HG03066 (cell line): Measurements from ENCODE around the gene ZNF732.
A peak's percentile ranks its signal among the peaks of the same experiment; 100 is the strongest.
"Not testable (repeated sequence)": the region's sequence is repeated elsewhere in the genome, so short reads cannot be mapped to it uniquely, and the experiment has no call there.

ENCODE experiments used
- ATAC-seq: cut with Tn5 transposase; IDR thresholded peaks from one replicate; pipeline ENCODE4 v1.9.1; 2021; ENCODE audit warnings: low read depth; ENCODE audit not compliant: unreplicated experiment

The ZNF732 gene

DNA sequence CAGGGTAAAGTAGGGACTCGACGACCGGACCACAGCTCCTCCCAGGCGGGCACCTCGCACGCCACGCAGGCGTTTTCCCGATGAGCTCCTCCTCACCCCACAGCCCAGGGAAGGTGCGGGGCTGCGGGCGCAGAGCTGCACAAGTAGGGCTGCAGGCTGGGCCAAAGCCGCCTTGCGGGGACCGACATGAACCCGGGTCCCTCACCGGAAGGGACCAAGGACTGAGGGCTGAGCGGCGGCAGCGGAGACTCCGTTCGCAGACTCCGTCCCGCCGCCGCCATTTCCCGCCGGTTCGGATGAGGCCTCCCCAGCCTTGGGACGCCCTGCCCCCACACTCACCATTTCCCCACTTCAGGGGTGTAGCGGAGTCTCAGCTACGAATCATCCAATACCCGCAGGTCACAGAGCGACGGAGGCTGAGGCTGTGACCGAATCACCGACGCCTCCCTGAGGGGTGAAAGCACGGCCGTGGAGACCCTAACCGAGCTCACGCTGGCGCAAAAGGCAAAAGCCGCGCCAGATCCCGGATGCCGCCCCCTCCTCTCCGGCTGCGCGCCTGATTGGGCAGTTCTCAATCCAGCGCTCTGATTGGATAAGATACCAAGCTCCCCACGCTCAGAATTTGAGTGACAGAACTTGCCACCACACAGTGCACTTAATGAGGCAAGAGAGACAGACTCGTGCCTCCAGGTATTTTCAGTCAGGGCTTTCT lies at the start of gene ZNF732:
TSS of gene ZNF732 (minus strand) at position 506 of the 712 bp plus-strand sequence. CDS start at position 342, 164 bp downstream.
- no peak for ATAC-seq

DNA sequence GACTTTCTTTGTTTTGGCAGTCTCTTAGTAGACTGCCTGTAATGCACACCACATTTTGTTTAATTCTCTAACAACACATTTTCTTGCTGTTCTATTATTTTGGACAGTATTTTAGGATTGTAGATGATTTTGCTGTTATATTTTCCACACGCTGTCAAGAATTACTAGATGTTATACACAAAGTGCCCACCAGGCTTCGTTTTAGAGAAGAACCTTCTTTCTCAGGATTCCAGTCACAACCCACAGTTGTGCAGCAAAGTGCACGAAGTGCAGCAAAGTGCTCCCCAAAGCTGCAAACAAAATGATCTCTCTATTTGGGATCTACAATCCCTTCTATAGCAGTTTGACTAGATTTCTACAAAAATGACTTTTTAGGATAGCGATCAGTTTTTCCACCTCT lies 34.7 kb upstream of the ZNF732 start:
- no peak for ATAC-seq

DNA sequence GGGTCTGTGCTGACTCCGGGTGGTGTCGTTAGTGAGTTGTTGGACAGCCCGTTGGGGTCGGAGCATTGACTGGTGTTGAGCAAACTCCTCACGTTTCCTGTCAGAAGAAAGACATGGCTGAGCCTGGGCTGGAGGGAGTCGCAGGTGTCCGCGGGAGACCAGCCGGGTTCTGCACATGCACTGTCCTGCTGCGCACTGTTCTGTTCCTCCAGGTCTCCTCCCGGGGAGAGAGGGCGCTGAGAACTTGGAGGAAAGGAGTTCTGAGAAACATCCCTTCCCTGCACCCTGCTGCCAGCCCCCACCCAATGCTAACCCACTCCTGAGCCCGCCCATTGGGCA lies 33.5 kb upstream of the ZNF732 start:
- ATAC-seq, result no peak

DNA sequence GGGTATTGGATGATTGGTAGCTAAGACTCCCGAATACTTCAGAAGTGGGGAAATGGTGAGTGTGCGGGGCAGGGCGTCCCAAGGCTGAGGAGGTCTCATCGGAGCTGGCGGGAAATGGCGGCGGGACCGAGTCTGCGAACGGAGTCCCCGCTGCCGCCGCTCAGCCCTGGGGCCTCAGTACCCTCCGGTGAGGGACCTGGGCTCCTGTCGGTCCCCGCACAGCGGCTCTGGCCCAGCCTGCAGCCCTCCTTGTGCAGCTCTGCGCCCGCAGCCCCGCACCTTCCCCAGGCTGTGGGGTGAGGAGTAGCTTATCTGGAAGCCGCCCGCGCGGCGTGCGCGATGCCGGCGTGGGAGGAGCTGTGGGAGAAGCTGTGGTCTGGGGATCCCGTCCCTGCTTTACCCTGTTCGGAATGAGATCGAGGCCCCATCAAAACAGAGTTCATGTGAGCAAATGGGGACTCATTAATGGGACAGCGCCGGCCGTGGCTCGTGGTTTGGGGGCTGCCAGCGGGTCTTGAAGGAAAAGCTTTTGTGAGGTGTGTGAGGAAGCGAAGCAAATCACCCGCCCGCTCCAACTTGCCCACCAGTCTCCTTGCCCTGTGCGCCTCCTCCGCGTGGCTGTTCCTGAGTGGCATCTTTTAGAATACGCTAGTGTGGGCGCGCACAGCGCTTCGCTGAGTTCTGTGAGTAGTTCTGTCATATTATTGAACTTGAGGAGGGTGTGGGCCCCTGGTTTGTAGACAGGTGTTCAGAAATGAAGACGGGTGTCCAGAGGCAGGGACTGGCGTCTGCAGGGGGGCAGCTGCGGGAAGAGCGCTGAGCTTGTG lies 32.9 kb upstream of the ZNF732 start:
- ATAC-seq, result peak; percentile 33

DNA sequence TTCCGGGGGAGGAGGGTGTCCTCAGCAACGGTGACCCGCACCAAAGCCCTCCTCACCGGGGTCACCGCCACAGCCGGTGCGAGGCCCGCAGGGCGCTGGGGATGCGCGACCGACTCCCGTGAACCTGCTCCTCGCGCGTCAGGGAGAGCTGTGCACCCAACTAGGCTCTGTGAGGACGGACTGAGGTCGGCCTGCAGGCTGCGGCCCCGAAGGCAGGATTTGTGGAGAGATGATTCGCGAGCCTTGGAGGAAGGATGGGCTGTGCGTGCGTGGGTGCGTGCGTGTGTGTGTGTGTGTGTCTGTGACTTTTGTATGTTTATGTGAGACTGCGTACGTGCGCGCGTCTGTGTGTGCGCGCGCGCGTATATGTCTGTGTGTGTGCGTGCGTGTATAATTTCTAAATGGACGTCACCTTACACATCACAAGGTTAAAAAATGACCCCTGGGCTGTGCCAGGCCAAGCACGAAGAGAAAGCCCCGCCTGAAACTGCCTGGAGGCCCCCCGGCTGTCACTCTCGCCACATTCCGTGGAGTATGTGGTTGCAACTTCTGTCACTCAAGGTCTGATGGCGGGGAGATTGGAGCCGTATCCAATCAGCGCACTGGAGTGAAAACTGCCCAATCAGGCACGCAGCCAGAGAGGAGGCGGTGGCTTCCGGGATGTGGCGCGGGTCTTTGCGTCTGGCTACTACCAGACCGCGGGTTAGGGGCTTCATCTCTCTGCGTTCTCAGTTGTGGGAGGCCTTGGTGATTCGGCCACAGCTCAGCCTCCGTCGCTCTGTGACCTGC lies 32.1 kb upstream of the ZNF732 start, which contains the start of gene ZNF141:
TSS of gene ZNF141 (plus strand) at position 672 of the 789 bp plus-strand sequence. CDS start 170 bp downstream, outside the sequence.
- peak; percentile 95 for ATAC-seq

DNA sequence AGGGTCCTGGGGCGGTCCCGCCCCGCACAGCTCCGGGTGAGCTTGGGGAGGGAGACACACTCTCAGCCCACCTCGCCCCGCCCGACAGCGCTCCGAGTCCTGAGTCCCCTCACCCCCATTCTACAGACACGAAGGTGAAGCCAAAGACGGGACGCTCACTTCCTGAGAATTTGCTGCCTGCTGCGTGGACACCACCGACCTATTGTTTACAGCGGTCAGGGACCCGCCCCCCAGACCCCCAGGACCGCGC lies 31.5 kb upstream of the ZNF732 start:
- ATAC-seq, result peak; percentile 0

DNA sequence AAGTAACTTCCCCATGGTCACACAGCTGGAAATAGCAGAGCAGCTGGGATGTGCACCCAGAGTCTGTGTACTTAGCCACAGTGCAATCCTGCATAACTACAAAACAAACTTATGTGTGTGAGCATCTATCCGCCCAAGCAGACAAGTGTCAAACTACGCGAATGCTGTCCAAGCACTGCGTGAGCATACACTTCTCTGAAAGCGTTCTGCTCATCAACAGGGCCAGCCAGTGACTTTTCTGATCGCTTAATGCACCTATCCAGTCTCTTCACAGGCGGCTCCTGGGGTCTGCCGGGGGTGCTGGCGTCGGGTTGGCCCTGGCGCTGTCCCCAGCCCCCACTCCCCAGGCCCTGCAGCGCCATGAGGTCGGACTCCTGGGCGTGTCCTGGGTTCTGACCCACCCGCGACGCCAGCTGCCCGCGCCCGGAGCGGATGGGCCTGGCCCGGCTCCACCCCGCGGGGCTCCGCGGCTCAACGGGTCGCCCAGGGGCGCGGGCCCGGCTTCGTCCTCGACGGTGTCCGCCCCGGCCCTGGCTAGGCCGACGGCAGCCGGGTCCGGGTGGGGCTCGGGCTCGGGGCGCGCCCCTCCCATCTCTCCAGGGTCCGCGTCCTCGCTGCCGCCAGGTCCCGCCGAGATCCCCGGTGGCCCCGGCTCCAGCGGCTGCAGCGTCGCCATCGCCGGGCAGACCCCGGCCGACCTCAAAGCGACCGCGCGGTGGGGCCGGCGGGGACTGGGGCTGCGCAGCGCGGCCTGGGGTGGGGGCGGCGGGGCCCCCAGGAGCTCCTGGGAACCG lies 31.0 kb upstream of the ZNF732 start:
- ATAC-seq, result no peak

DNA sequence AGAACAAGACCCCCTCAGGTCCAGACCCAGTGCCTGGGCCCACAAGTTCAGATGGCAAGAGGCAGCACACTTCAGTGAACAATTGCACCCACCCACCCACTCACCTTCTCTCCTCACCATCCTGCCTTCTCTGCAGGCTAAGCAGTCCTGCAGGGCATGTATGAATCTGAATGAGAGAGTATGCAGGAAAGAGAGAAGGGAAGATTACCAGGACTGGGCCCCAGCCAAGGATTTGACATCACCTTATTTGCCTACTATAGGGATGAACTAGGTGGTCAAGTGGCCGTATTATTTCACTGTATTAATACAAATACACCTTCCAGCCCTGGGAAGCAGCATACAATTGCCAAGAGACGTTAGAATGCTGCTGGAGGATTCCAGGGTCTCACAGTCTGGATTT lies 30.2 kb upstream of the ZNF732 start:
- ATAC-seq, result no peak

DNA sequence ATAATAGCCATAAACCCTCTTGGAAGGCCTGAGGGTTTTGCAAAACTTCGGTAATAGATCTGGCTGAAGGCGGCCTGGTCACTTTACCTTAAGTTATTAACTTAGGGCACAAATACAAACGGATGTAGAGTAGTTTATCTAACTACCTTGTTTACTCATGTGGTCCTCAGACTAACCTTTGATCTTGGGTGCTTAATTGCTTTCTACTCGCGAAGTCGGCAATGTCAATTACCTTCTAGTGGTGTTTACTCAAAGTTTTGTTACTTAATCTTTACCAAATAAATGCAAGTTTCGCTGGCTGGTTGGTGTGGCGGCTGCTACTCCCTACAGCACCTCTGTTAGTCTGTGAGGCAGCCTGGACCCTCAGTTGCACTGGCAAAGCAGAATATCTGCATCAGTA lies 23.5 kb upstream of the ZNF732 start:
- no peak for ATAC-seq

DNA sequence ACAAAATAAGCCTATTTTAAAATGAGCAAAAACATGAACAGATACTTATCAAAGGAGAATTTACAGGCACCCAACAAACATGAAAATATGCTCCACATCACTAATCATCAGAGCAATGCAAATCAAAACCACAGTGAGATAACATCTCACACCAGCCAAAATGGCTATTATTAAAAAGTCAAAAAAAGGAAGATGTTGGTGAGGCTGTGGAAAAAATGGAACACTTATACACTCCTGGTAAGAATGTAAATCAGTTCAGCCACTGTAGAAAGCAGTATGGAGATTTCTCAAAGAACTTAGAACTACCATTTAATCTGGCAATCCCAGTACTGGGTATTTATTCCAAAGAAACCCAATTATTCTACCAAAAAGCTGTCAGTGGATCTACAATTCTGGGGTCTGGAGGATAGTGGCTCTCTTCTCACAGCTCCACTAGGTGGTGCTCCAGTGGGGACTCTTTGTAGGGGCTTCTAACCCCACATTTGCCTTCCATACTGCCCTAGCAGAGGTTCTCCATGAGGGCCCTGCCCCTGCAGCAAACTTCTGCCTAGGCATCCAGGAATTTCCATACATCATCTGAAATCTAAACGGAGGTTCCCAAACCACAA lies 9.1 kb upstream of the ZNF732 start:
- no peak for ATAC-seq

DNA sequence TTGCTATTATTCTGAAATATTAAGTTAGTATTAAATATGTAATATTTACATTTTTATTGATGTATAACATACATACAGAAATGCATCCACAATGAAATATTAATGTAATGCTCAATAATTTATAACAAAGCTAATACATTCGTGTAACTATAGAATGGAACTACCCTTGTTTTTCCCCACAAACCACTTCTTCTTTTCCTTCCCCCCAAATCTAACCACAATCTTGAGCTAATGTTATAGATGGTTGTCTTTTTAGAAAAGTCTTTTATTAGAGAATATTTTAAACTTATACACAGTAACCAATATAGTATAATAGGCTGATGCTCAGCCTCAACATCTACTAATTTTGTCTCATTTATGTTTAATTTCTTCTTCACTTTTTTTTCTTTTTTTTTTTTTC lies 4.5 kb upstream of the ZNF732 start:
- ATAC-seq, result no peak

DNA sequence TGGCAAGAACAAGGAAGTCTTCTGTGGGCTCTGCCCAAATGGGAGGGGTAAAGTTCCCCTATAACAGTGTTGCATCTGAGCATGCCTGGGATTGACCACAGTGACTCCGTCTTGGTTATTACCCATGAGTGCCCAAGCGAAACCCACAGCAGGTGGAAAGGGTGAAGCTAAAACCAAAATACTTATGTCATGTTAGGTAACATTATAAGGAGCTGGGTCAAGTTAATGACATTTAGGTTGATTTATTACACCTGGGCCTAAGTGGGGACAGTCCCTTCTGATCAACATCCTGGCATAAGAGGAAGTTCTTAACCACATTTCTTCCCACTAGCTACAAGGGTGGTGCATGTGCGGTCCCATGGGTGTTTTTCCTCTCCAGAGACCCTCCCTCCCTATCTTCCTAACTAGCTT lies 1.3 kb upstream of the ZNF732 start:
- ATAC-seq, result no peak

DNA sequence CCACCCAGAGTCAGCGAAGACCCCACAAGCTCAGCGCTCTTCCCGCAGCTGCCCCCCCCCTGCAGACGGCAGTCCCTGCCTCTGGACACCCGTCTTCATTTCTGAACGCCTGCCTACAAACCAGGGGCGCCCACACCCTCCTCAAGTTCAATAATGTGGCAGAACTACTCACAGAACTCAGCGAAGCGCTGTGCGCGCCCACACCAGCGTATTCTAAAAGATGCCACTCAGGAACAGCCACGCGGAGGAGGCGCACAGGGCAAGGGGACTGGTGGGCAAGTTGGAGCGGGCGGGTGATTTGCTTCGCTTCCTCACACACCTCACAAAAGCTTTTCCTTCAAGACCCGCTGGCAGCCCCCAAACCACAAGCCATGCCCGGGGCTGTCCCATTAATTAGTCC lies 758 bp downstream of the ZNF732 start:
- ATAC-seq, result not testable (repeated sequence)

DNA sequence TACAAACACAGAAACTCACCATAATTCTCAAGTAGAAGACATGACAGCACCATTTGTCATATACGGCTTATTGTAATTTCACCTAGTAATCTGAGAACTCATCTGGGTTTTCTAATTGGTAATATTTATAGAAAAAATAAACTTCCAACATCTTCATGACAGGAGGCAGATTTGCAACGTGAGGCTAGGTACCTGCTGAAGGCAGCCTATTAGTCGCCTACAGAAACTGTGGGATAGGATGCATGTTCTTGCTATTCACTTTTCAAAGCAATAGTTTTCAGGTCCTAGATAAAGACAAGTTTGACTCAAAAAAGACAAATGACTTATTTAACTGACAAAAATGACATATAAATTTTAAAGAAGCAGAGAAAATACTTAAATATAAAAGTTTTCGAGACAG lies 2.9 kb downstream of the ZNF732 start:
- no peak for ATAC-seq

DNA sequence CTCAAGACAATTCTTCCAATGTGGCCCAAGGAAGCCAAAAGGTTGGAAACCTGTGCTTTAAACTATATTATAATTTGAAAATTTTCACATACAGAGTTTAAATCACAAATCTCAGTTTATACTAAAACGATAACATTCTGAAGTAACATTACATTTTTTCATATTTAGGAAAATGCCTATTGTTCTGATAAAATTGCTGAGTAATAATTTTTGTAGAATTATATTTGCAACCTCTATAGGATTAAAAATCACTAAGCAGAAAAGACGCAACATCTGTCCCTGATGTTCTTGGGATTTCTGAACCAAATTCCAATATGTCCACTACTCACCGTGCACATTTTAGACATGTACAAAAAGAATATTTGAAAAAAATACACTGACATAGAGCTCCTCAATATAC lies 10.5 kb downstream of the ZNF732 start:
- ATAC-seq, result no peak

DNA sequence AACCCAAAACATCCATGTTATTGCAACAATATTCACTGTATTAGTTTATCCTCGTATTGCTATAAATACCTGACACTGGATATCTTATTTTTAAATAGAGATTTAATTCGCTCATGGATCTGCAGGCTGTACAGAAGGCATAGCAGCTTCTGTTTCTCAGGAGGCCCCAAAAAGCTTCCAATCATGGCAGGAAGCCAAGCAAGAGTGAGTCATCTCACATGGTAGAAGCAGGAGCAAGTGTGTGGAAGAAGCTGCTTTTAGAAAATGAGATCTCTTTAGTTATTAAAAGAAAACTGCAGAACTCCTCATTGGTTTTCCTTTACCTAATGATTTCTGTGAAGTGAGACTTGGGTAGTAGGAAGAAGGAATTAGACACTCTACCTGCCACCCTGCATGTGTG lies 16.4 kb downstream of the ZNF732 start:
- ATAC-seq, result no peak

DNA sequence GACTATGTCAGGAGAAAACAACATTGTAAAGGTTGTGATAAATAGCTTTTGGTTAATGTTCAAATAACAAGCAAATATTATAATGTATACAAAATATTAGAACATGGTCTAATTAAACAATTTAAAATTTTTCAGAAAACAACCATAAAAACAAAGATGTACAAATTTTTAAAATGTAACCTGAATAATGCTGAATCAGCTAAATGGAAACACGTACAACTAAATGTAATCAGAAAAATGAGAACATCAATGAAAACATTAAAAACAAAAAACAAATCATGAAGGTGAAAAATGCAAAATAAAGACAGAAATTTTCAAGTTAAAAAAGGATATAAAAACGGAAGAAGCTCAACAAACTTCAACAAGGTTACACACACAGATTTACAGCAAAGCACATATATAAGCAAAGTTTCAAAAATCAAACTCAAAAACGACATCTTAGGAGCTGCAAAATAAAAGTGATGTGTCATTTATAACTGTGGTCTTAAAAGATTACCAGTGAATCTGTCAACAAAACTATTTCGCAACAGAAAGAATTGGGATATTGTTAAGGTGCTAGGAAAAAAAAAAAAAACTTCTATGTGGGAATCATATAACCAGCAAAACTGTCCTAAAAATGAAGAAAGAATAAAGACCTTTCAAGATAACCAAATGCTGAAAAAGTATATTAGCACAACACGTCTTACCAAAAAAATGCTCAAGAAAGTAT lies 31.8 kb downstream of the ZNF732 start:
- no peak for ATAC-seq

DNA sequence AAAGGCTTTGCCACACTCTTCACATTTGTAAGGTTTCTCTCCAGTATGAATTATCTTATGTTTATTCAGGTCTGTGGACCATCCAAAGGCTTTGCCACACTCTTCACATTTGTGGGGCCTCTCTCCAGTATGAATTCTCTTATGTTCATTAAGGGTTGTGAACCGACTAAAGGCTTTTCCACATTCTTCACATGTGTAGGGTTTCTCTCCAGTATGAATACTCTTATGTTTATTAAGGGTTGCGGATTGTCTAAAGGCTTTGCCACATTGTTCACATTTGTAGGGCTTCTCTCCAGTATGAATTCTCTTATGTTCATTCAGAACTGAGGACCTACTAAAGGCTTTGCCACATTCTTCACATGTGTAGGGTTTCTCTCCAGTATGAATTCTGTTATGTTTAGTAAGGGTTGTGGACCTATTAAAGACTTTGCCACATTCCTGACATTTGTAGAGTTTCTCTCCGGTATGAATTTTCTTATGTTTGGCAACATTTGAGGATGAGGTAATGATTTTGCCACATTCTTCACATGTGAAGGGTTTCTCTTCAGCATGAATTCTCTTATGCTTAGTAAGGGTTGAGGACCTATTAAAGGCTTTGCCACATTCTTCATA lies 33.7 kb downstream of the ZNF732 start:
- ATAC-seq, result no peak

DNA sequence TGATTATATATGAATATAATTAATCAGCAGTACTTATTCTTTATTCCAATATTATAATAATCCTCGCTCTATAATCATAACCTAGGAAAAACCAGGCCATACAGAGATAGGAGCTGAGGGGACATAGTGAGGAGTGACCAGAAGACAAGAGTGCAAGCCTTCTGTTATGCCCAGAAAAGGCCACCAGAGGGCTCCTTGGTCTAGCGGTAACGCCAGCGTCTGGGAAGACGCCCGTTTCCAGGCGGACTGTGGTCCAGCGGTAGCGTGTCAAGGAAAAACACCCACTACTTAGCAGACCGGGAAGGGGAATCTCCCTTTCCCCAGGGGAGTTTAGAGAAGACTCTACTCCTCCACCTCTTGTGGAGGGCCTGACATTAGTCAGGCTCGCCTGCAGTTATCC lies 46.0 kb downstream of the ZNF732 start:
- not testable (repeated sequence) for ATAC-seq
